MM.1S (cell line): ENCODE data around the gene DLGAP3.

Experiments used
- EZH2 ChIP-seq: fragments of 300-600 bp; sonication (generic); optimal IDR thresholded peaks from 2 replicates; pipeline ENCODE3; 2017; ENCODE audit warnings: low read depth, mild to moderate bottlenecking, antibody characterized with exemption, low read length, mixed read lengths
- TF ChIP-seq, protein P1 (sequence below): fragments of 300-600 bp; sonication (generic); IDR thresholded peaks from 2 replicates; pipeline ENCODE4 v1.5.1; 2016; ENCODE audit warnings: antibody characterized with exemption, low read length, mixed read lengths

DNA sequence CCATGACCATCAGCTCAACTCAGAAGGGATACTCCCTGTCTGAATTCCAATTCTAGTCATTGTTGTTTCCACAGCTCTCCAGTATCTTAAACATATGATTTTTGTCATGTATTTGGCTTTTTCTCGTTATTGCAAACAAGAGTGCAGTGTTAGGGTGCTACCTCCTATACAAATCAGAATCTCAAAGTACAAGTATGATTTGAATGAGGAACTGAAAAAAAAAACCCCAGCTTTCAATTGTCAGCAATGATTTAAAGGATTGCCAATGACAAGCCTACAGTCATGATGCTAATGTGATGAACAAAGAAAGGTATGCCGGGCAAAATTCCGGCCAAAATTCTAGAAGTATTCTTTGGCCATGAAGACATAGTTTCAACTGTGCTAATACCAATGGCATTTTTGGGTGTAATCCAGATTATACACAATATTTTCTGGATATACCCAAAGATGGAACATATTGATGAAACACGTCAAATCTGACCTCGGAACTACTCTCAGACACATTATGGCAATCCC lies 40.8 kb upstream of the DLGAP3 start:
- no peak for TF ChIP-seq EZH2
- TF ChIP-seq, protein P1, sequence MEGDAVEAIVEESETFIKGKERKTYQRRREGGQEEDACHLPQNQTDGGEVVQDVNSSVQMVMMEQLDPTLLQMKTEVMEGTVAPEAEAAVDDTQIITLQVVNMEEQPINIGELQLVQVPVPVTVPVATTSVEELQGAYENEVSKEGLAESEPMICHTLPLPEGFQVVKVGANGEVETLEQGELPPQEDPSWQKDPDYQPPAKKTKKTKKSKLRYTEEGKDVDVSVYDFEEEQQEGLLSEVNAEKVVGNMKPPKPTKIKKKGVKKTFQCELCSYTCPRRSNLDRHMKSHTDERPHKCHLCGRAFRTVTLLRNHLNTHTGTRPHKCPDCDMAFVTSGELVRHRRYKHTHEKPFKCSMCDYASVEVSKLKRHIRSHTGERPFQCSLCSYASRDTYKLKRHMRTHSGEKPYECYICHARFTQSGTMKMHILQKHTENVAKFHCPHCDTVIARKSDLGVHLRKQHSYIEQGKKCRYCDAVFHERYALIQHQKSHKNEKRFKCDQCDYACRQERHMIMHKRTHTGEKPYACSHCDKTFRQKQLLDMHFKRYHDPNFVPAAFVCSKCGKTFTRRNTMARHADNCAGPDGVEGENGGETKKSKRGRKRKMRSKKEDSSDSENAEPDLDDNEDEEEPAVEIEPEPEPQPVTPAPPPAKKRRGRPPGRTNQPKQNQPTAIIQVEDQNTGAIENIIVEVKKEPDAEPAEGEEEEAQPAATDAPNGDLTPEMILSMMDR: no peak
